Left renal cortex interstitium (tissue), 4 donors: ENCODE data around the gene GPHN. TPM values are rescaled to one million over a fixed set of nuclear protein-coding genes. Genes with fewer than 3 reads are reported as not detected.
"Not testable (repeated sequence)": the region's sequence is repeated elsewhere in the genome, so short reads cannot be mapped to it uniquely, and the experiment has no call there.

Experiments used
- DNase-seq, 4 donors: peaks; one replicate each; pipeline ENCODE4 v3.0.0-alpha.2; 2013; ENCODE audit warnings: low read depth in 4 of 4, low spot score in 2 of 4, missing footprints in 1 of 4
- polyA plus RNA-seq, 4 donors: library from polyadenylated mRNA; unstranded; fragments of 120-200 nt; gene quantifications; one replicate each; pipeline ENCODE4 v1.2.1, GENCODE V29; 2013; ENCODE audit not compliant: insufficient read length in 4 of 4

GPHN gene
- polyA plus RNA-seq, 4 donors: 57.2 to 77.2 (median 68.4) TPM

GRCh38 chr14:66498311-66498710 is 9.6 kb upstream of the GPHN start:
- DNase-seq: no peak

- no peak for DNase-seq
Measured at GRCh38 chr14:66501592-66501991, 6.4 kb upstream of the GPHN start.

GRCh38 chr14:66502836-66503235 is 5.1 kb upstream of the GPHN start:
- DNase-seq: not testable (repeated sequence)

DNA sequence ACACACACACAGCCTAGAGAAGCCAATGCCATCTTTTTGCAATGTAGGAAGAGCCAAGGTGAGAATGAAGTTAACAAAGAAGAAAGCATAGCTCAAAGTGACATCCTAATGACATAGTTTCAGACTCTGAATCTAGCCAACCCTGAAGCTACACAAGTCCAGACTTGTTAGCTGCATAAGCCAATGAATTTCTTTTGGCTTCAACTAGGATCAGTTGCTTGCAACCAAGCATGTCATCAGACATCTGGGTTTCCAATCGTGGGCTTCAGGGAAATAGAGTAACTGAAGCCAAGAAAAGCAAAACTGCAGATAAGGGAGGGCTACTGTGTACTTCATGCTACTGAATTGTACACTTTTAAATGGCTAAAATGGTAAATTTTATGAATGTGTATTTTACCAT is 4.4 kb upstream of the GPHN start:
- no peak for DNase-seq

GRCh38 chr14:66507181-66507721 is 696 bp upstream of the GPHN start:
- DNase-seq: peak in 1 of 4 donors; percentile 60

GRCh38 chr14:66508547-66508845 is 549 bp downstream of the GPHN start:
- DNase-seq: no peak

DNA sequence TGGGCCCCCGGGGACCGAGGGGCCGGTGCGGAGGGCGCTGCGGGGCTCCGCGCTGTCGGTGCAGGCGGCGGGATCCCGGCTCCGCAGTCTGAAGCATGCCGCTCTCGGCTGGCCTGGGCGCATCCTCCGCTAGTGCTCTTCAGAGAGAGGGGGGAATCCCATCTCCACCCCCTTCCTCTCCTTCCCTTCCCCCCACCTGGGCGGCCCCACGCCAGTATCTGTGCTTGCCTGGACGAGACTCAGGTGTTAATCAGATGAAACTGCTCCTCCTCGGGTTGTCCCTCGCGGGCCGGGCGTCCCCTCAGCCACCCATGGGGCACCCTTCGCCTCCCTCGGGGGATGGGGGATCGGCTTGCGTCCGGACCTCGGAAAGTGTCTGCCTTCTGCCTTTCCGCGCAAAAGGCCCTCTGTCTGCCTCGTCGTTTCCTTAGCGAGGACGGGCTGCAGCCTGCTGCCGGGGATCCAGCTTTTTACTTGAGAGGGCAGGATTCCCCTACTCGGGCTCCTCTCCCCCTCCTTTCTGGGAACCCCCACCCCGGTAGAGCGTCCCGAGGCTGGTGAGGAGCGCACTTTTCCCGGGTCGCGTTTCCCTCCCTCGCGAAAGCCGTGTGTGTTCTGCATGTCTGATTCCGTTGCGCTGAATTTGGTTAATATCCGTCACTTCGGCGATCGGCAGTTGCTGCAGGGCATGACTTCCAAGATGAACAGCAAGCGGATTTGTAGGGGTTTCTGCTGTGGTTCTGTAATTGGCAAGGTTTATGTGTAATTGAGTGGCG is 1.1 kb downstream of the GPHN start:
- DNase-seq: peak in 1 of 4 donors; percentile 37

DNA sequence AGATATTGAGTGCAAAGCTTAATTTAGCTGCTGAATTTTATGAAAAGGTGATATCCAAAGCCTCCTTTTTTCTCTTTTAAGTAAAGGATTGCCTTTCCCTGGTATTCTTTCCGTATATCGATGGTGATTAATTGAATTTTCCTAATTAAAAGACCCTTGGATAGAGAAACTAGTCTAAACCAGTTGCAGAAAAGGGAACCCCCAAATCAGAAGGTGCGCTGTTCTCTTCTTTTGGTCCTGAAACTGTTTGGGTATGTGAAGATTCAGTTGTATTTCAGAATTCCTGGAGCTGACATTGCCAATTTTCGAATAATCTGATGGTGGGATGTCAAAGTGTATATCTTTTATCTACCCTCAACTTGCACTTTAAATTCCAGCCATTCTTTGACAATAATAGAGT is 1.9 kb downstream of the GPHN start:
- no peak for DNase-seq

GRCh38 chr14:66511849-66512248 is 3.9 kb downstream of the GPHN start:
- DNase-seq: no peak

DNA sequence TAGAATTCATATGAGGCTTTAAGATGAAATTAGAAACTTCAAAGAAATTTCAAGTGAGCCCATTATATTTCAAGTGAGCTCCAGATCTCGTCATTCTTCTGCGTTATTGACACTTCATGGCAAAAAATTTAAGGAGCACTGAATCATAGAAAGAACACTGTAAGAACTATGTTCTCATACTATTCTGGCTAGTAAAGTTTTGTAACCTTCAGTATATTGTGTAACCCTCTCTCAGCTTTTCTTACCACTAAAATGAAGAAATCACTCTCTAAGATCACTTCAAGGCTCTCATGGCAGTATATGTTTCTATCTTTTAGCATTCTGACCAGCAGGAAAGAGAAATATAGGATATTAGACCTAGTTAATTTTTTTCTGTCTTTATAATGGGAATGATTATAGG is 6.3 kb downstream of the GPHN start:
- no peak for DNase-seq

- no peak for DNase-seq
Measured at GRCh38 chr14:66530526-66530925, 22.6 kb downstream of the GPHN start.

DNA sequence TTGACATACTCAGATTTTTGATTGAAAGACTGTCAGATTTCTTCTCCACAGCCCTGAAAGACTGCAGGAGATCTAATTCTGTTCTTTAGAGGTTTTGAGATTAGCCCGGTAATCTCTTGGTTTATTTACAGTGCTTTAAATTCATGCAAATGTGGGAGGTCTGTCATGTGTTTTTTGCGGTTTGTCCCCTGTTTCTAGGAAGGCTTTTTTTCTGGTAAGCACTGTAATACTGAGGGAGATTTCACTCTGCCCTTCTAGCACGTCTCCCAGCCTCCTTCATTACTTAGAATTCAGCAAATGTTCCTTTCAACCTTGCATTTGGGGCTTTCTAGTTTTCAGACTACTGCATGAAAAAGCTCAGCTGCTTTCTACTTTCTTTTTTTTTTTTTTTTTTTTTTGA is 31.1 kb downstream of the GPHN start:
- no peak for DNase-seq

DNA sequence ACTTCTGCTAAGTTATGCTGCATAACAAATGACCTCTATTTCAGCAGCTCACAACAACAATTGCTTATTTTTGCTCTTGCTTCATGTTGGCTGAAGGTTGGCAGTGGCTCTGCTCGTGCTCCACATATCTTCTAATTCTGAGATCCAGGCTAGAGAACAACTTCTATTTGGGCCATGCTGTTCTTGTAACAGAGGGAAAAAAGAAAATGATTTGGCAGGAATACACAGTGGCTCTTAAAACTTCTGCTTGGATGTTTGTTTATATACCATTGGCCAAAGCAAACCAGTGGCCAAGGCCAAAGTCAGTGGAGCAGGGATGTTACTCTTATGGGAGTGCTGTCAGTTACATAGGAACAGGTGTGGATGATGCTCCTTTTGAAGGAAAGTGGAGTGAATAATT is 32.1 kb downstream of the GPHN start:
- no peak for DNase-seq

- no peak for DNase-seq
Measured at GRCh38 chr14:66541627-66542026, 33.7 kb downstream of the GPHN start.

- DNase-seq: no peak
Measured at GRCh38 chr14:66543996-66544395, 36.0 kb downstream of the GPHN start.

DNA sequence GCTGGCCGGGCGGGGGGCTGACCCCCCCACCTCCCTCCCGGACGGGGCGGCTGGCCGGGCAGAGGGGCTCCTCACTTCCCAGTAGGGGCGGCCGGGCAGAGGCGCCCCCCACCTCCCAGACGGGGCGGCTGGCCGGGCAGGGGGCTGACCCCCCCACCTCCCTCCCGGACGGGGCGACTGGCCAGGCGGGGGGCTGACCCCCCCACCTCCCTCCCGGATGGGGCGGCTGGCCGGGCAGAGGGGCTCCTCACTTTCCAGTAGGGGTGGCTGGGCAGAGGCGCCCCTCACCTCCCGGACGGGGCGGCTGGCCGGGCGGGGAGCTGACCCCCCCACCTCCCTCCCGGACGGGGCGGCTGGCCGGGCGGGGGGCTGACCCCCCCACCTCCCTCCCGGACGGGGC is 37.2 kb downstream of the GPHN start:
- DNase-seq: not testable (repeated sequence)

DNA sequence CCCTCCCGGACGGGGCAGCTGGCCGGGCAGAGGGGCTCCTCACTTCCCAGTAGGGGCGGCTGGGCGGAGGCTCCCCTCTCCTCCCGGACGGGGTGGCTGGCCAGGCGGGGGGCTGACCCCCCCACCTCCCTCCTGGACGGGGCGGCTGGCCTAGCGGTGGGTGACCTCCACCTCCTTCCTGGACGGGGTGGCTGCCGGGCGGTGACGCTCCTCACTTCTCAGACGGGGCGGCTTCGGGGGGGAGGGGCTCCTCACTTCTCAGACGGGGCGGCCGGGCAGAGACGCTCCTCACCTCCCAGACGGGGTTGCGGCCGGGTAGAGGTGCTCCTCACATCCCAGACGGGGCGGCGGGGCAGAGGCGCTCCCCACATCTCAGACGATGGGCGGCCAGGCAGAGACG is 37.8 kb downstream of the GPHN start:
- not testable (repeated sequence) for DNase-seq

DNA sequence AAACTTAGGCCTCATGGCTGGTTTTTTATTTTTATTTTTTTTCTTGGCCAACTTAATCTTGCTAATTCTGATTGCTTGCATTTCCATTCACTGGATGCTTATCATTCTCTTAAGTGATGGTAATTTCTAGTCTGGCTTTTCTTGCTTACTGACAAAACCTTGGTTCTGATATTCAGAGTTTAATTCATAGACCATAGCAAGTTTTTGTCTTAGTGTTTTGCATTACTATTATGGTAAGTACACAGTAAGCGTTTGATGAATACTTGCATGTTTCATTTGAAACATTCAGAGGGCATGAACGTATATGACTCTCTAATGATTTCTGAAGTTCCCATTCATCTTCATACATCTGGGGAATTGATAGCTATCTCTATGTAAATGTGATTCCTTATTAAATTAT is 55.8 kb downstream of the GPHN start:
- no peak for DNase-seq

GRCh38 chr14:66568220-66568619 is 60.3 kb downstream of the GPHN start:
- no peak for DNase-seq

- DNase-seq: no peak
Measured at GRCh38 chr14:66572826-66573225, 64.9 kb downstream of the GPHN start.

DNA sequence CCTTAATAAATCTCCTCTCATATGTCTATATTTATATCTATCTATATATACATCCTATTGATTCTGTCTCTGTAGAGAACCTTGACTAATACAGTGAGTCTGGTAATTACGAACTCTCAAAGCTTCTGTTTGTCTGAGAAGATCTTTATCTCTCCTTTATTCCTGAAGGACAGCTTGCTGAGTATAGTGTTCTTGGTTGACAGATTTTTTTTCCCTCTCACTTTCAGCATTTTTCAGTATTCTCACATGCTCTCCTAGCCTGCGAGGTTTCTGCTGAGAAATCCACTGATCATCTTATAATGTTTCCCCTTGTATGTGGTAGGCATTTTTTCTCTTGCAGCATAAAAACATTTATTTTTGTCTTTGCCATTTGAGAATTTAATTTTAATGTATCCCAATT is 67.1 kb downstream of the GPHN start:
- no peak for DNase-seq

GRCh38 chr14:66575939-66576338 is 68.0 kb downstream of the GPHN start:
- no peak for DNase-seq

DNA sequence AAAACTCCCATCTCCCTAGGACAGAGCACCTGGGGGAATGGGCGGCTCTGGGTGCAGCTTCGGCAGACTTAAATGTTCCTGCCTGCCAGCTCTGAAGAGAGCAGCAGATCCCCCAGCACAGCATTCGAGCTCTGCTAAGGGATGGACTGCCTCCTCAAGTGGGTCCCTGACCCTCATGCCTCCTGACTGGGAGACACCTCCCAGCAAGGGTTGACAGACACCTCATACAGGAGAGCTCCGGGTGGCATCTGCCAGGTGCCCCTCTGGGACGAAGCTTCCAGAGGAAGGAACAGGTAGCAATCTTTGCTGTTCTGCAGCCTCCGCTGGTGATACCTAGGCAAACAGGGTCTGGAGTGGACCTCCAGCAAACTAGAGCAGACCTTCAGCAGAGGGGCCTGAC is 79.8 kb downstream of the GPHN start:
- not testable (repeated sequence) for DNase-seq
